Caki2 (cell line): Measurements from ENCODE around the gene ZNF831. TPM values are rescaled to one million over a fixed set of nuclear protein-coding genes. Genes with fewer than 3 reads are reported as not detected.

ENCODE experiments used
- DNase-seq: peaks from one replicate; pipeline ENCODE4 v3.0.0-alpha.2; 2015; ENCODE audit warnings: low read depth
- in situ Hi-C: cut with HindIII; loops from 2 replicates; pipeline ENCODE4 v1.10.0; 2016; ENCODE audit warnings: low sequenced_read_pairs, low pct_unique_long_range_greater_than_20kb, mixed read lengths
- total RNA-seq: library from RNA; depleted of rRNA; stranded (reverse); fragments of >200 nt; shearing (Covaris generic); gene quantifications from 2 replicates; pipeline ENCODE4 v1.2.3, GENCODE V29; 2014; ENCODE audit warnings: low replicate concordance

The ZNF831 gene
- total RNA-seq, 1 experiment from 2014 or later: not detected

DNA sequence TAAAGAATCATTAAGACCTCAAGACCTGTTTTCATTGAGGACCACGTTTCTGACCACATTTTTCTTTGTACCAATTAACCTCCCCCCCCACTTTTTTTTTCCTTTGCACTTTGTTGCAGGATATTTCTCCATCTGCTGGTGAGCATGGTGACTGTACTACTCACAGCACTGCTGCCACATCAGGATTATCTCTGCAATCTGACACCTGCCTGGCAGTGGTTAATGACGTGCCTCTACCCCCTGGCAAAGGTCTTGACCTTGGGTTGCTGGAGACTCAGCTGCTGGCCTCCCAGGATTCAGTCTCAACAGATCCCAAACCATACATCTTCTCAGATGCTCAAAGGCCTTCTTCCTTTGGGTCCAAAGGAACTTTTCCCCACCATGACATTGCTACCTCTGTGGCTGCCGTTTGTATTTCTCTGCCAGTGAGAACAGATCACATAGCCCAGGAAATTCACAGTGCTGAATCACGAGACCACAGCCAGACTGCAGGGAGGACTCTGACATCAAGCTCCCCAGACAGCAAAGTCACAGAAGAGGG is 90.2 kb downstream of the ZNF831 start:
- DNase-seq: no peak

DNA sequence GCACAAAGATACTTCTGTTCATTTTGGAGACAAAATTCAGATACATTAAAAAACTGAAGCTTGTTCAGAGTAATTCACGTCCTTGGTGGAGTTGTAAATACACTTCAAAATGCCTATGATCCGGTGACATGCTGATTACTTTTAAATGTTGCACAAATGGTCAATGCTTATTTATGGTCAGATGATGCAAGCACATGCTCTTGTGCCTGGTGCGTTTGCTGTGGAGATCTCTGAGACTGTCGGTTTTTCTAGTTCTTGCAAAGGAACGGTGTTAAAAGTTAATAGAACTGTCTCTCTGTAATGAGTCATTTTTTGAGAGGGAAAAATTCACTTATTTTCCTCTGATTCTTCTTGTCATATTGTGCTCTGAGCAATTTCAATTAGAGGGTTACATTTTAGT is 91.6 kb downstream of the ZNF831 start:
- DNase-seq: no peak
- in situ Hi-C loops: no loop called here

More for the DNA sequence above, 90.2 kb downstream of the ZNF831 start:
- in situ Hi-C loops: no loop called here

GRCh38 chr20:59258221-59258621 is 94.6 kb downstream of the ZNF831 start:
- in situ Hi-C loops: no loop called here
- DNase-seq: no peak

- in situ Hi-C loops: no loop called here
- DNase-seq: no peak
Observed at GRCh38 chr20:59259946-59260345, 96.3 kb downstream of the ZNF831 start.

DNA sequence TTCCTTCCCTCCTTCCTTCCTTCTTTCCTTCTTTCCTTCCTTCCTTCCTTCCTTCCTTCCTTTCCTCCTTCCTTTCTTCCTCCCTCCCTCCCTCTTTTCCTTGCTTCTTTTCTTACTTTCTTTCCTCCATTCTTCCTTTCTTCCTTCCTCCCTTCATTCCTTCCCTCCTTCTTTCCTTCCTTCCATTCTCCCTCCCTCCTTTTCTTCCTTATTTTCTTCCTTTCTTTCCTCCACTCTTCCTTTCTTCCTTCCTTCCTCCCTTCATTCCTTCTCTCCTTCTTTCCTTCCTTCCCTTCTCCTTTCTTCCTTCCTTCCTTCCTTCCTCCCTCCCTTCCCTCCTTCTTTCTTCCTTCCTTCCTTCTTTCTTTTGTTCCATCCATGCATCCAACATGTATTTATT is 101.7 kb downstream of the ZNF831 start:
- DNase-seq: no peak
- in situ Hi-C loops: no loop called here

DNA sequence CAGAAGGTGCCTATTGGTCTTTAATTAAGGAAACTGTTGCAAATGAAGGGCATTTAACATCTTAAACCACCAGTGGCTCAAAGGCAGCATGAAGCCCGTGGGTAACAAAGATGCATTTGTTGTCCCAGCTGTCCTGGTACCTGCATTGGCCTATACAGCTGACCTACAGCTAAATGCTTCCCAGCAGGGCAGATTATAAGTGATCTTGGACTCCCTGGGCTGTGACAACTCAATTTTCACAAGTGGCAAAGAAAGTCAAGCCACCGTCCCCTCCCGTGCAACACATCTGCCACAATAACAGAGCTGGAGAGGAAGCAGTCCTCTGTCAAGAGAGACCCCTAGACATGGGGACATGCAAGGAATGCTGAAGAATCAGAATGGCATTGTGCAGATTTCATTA is 105.2 kb downstream of the ZNF831 start:
- in situ Hi-C loops: no loop called here
- no peak for DNase-seq

DNA sequence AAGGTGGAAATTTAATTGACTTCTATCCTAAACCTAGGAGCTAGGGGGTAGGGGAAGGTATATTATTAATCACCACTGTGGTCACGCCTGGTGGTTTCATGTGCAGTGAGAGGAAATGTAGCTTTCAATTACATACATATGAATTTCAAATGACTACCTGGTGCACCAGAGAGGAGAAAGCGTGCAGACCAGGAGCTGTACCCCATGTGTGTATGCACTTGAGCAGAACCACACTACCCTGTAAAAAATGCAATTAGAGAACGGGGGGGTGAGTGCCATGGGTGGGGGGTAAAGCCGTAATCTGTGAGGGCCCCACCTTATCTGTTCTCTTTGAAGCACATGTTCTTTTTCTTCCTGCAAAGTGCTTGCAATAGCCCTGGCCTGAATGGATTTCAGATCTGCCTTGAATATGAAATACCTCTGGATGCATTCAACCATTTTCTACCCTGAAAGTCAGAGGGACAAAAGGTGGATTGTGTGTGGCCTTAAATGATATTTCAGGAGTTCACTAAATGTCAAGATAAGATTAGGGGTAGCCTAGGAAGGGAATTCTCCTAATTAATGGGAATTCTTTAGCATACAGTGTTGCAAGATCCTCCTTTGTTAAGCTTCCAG is 105.9 kb downstream of the ZNF831 start:
- in situ Hi-C loops: no loop called here
- no peak for DNase-seq

DNA sequence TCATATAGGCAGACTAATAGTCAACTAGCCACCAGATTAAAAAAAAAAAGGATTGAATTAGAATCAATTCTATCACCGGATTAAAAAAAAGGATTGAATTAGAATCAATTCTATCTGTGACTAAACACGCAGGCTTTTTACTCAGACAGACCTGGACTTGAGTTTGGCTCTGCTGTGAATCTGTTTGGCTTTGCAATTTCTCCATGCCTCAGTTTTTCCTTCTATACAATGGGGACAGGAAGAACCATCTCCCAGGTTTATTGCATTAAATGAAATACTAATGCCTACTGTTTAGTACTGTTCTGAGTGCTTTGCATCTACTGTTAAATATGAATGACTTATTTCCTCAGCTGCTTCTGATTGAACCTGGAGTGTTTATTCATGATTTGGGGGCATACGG is 106.8 kb downstream of the ZNF831 start:
- in situ Hi-C loops: no loop called here
- DNase-seq: no peak

GRCh38 chr20:59273739-59274357 is 110.2 kb downstream of the ZNF831 start:
- in situ Hi-C loops: no loop called here
- DNase-seq: no peak

GRCh38 chr20:59276938-59277337 is 113.3 kb downstream of the ZNF831 start:
- DNase-seq: no peak
- in situ Hi-C loops: no loop called here

GRCh38 chr20:59284470-59284869 is 120.8 kb downstream of the ZNF831 start:
- DNase-seq: no peak
- in situ Hi-C loops: no loop called here

GRCh38 chr20:59289994-59290393 is 126.4 kb downstream of the ZNF831 start:
- DNase-seq: no peak
- in situ Hi-C loops: no loop called here

DNA sequence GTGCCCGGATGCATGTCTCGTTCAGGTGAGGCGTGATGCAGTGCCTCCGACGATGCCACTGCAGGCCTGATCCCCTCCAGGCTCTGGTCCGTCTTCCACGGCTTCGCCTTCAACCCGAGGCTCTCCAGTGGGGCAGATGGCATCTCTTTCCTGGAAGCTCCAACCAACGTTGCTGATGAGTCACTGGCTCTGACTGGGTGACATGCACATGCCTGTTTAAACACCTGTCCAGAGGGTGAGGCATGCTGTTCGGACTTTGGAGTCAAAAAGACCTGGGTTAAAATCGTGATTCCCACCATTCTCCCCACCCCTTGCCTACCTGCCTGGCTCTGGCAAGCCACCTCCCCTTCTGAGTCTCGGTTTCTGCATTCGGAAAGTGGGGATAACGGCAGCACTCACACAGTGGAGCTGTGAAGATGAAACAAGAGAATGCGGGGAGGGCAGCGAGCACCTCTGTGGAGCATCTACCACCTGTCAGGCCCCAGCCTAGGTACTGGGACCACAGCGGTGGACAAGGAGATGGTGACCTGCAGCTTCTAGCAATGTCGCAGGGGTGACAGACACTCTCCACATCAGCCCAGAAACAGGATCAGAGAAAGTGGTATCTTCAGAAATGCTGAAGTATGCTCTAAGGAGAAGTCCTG is 128.2 kb downstream of the ZNF831 start:
- in situ Hi-C loops: no loop called here
- no peak for DNase-seq

- no peak for DNase-seq
- in situ Hi-C loops: no loop called here
Observed at GRCh38 chr20:59295531-59295930, 131.9 kb downstream of the ZNF831 start.

- DNase-seq: no peak
- in situ Hi-C loops: no loop called here
Observed at GRCh38 chr20:59297686-59298085, 134.1 kb downstream of the ZNF831 start.

- DNase-seq: no peak
- in situ Hi-C loops: no loop called here
Observed at GRCh38 chr20:59299945-59300332, 136.3 kb downstream of the ZNF831 start.

DNA sequence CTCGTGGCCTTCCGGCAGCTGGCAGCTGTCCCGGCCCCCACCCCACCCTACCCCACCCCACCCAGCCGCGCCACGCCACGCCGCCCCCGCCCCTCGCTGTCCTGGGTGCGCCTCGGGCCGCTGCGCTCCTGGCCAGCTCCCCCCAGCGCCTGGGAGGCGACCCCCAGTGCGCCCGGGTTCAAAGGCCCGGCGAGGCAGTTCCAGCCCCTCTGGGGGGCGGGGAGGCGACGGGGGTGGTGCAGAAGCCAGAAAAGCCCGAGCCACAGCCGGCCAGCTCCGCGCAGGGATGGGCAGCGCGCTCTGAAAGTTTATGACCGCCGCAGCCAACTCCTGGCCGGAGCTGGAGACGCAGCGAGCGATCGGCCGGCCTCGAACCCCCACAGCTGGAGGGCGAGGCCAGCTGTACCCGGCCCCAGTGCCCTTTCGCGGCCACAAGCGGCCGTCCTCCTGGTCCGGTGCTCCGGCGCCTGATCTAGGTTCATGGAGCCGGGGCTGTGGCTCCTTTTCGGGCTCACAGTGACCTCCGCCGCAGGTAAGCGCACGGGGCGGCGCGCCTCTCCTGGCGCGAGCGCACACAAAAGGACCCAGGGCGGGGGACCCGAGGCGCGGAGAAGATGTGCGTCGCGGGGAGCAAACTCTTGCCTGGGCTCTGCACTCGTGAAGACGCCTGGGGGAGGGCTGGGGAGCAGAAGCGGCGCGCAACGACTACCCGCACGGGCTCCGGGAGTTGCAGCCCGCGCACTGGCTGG is 136.9 kb downstream of the ZNF831 start, which contains the start of gene EDN3:
TSS of gene EDN3 (plus strand) at position 279 of the 749 bp plus-strand sequence. CDS start at position 481, 202 bp downstream.
- no peak for DNase-seq
- in situ Hi-C loops: no loop called here

DNA sequence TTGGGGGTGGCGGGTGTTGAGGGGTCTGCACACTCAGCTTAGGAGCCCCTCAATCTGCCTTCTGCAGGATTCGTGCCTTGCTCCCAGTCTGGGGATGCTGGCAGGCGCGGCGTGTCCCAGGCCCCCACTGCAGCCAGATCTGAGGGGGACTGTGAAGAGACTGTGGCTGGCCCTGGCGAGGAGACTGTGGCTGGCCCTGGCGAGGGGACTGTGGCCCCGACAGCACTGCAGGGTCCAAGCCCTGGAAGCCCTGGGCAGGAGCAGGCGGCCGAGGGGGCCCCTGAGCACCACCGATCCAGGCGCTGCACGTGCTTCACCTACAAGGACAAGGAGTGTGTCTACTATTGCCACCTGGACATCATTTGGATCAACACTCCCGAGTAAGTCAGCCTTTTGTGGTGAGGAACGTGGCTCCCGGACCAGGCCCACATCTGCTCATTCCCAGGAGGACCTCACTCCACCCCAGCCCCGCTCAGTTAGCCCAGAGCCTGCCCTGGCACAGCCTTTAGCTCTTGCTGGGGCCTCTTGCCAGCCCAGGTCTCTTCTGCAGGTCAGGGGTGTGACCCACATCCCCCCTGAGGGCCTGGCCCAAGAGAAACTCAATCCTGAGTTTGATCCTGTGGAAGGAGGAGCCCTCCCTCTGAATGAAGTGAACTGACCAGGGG is 137.9 kb downstream of the ZNF831 start:
- no peak for DNase-seq
- in situ Hi-C loops: no loop called here
